ENCODE measurements around the gene FANCG.

- TF ChIP-seq, protein P1, sequence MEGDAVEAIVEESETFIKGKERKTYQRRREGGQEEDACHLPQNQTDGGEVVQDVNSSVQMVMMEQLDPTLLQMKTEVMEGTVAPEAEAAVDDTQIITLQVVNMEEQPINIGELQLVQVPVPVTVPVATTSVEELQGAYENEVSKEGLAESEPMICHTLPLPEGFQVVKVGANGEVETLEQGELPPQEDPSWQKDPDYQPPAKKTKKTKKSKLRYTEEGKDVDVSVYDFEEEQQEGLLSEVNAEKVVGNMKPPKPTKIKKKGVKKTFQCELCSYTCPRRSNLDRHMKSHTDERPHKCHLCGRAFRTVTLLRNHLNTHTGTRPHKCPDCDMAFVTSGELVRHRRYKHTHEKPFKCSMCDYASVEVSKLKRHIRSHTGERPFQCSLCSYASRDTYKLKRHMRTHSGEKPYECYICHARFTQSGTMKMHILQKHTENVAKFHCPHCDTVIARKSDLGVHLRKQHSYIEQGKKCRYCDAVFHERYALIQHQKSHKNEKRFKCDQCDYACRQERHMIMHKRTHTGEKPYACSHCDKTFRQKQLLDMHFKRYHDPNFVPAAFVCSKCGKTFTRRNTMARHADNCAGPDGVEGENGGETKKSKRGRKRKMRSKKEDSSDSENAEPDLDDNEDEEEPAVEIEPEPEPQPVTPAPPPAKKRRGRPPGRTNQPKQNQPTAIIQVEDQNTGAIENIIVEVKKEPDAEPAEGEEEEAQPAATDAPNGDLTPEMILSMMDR (IDR thresholded peaks at IDR 0.05): no peak
- TF ChIP-seq POLR2AphosphoS5 (IDR thresholded peaks at IDR 0.05): no peak
These were observed 49.9 kb downstream of the FANCG start for GRCh38 chr9:35029852-35030251.
